ENCODE results near the gene GRIK2. TPM values are rescaled to one million over a fixed set of nuclear protein-coding genes. Genes with fewer than 3 reads are reported as not detected.

GRIK2 gene
- total RNA-seq, 1 experiment from 2014 or later = 0.55 TPM

DNA sequence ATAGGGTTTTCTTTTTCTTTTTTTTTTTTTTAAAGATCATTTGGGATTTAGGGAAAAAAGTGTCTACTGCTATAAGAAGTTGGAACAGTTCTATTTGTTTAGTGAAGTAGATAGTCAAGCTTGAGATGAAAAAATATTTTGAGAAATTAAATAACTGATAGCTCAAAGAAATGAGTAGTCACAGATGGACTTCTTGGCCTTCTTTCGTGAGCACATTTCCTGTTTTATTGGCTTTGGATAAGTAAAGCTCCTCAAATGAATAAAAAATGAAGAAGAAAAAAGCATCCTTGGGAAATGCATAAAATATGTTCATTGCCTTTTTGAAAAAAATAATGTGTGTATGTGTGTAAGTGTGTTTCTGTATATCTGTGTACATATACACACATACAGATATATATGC is 515.9 kb downstream of the GRIK2 start:
- Histone ChIP-seq H4K20me1 (ENCODE audit: low read length) (no peaks in the 10 kb centered on the region), H3K36me3 (ENCODE audit: low read depth, low read length) (no peaks in the 10 kb centered on the region), H3K27ac (ENCODE audit: low read length) (no peak overlapping the region), H3K27me3 (ENCODE audit: low read length) (no peaks in the 10 kb centered on the region), H3K4me1 (ENCODE audit: insufficient read depth, low read length) (no peaks in the 10 kb centered on the region), H3K4me3 (ENCODE audit: low read length) (no peak overlapping the region), H3K9me2 (replicated peaks; ENCODE audit: low read length) (no peaks in the 10 kb centered on the region), H3K79me2 (ENCODE audit: low read length) (no peaks in the 10 kb centered on the region), H3K9me3 (ENCODE audit: low read length) (no peaks in the 10 kb centered on the region), H3K4me2 (ENCODE audit: low read length) (no peak overlapping the region), H3K9ac (ENCODE audit: low read length) (no peak overlapping the region), H3F3A (ENCODE audit: low read length, unreplicated experiment) (no peaks in the 10 kb centered on the region), H2AFZ (ENCODE audit: low read length) (no peak overlapping the region)
- BruUV-seq (replicated peaks) = no TSS peak
- intact Hi-C loops (cut with micrococcal nuclease) = no loop called here
- POLR2A ChIA-PET (ENCODE audit: unreplicated experiment) = no interaction called here
- no peak for ATAC-seq
- TF ChIP-seq EZH2 (IDR thresholded peaks at IDR 0.05; ENCODE audit: low read length, unreplicated experiment) = no peak
- TF ChIP-seq, protein P1, sequence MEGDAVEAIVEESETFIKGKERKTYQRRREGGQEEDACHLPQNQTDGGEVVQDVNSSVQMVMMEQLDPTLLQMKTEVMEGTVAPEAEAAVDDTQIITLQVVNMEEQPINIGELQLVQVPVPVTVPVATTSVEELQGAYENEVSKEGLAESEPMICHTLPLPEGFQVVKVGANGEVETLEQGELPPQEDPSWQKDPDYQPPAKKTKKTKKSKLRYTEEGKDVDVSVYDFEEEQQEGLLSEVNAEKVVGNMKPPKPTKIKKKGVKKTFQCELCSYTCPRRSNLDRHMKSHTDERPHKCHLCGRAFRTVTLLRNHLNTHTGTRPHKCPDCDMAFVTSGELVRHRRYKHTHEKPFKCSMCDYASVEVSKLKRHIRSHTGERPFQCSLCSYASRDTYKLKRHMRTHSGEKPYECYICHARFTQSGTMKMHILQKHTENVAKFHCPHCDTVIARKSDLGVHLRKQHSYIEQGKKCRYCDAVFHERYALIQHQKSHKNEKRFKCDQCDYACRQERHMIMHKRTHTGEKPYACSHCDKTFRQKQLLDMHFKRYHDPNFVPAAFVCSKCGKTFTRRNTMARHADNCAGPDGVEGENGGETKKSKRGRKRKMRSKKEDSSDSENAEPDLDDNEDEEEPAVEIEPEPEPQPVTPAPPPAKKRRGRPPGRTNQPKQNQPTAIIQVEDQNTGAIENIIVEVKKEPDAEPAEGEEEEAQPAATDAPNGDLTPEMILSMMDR (conservative IDR thresholded peaks at IDR 0.05; ENCODE audit: low read depth, low read length) = no peak
- CTCF ChIA-PET = no interaction called here
- no peak for DNase-seq

DNA sequence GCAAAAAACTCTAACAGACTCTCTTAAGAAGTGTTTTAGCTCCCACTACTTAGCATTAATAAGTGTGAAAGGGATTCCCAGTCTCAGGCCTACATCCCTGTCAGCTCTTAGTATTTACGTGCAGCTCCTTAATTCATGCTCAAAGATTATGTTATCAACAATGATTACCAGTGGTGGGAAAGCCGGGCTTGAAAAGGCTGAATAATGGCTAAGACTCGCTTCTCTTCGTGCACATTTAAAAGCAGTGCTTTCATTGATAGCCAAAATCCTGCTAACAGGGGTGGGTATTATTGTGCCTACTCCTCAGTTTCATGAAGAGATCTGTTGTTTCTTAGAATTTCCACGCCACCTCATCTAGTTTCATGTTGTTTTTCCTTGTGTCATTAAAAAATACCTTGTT is 518.8 kb downstream of the GRIK2 start:
- Histone ChIP-seq H3K4me3 (ENCODE audit: low read length) (no peak overlapping the region), H3K27ac (ENCODE audit: low read length) (no peak overlapping the region), H3K9me3 (ENCODE audit: low read length) (no peaks in the 10 kb centered on the region), H3K27me3 (ENCODE audit: low read length) (no peaks in the 10 kb centered on the region), H3F3A (ENCODE audit: low read length, unreplicated experiment) (no peaks in the 10 kb centered on the region), H3K79me2 (ENCODE audit: low read length) (no peaks in the 10 kb centered on the region), H4K20me1 (ENCODE audit: low read length) (no peaks in the 10 kb centered on the region), H3K36me3 (ENCODE audit: low read depth, low read length) (no peaks in the 10 kb centered on the region), H2AFZ (ENCODE audit: low read length) (no peak overlapping the region), H3K9me2 (replicated peaks; ENCODE audit: low read length) (no peaks in the 10 kb centered on the region), H3K4me1 (ENCODE audit: insufficient read depth, low read length) (no peaks in the 10 kb centered on the region), H3K4me2 (ENCODE audit: low read length) (no peak overlapping the region), H3K9ac (ENCODE audit: low read length) (no peak overlapping the region)
- intact Hi-C loops (cut with micrococcal nuclease) = no loop called here
- CTCF ChIA-PET = no interaction called here
- POLR2A ChIA-PET (ENCODE audit: unreplicated experiment) = no interaction called here
- ATAC-seq (no peak), DNase-seq (no peak)
- BruUV-seq (replicated peaks) = no TSS peak
- TF ChIP-seq EZH2 (IDR thresholded peaks at IDR 0.05; ENCODE audit: low read length, unreplicated experiment) (no peak), EZH2phosphoT487 (IDR thresholded peaks at IDR 0.05; ENCODE audit: borderline replicate concordance, low read length) (no peak)
- TF ChIP-seq, protein P1 (conservative IDR thresholded peaks at IDR 0.05; ENCODE audit: low read depth, low read length) = no peak

DNA sequence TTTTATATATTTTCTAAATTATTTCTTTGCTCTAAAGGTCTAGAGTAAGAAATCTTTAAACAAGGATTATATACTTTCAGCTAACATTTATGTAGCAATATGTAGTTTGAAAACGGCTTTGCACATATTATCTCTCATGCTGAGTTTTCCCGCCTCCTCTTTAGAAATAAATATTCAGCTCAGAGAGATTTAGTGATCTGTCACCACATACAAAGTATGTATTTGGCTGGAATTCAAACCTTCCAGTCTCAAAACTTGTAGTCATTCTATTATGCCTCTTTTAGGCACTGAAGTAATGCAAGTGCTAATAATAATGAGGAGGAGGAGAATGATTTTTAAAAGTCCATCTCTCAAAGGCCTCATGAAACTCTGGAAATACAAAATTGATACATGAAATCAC is 525.0 kb downstream of the GRIK2 start:
- BruUV-seq (replicated peaks) = no TSS peak

More for the DNA sequence above, 525.0 kb downstream of the GRIK2 start:
- Histone ChIP-seq H3K27me3 (ENCODE audit: low read length) (no peaks in the 10 kb centered on the region), H3F3A (ENCODE audit: low read length, unreplicated experiment) (no peaks in the 10 kb centered on the region), H3K27ac (ENCODE audit: low read length) (no peak overlapping the region), H3K4me3 (ENCODE audit: low read length) (no peak overlapping the region), H3K79me2 (ENCODE audit: low read length) (no peaks in the 10 kb centered on the region), H4K20me1 (ENCODE audit: low read length) (no peaks in the 10 kb centered on the region), H3K36me3 (ENCODE audit: low read depth, low read length) (no peaks in the 10 kb centered on the region), H3K9ac (ENCODE audit: low read length) (no peak overlapping the region), H3K4me1 (ENCODE audit: insufficient read depth, low read length) (no peaks in the 10 kb centered on the region), H3K9me2 (replicated peaks; ENCODE audit: low read length) (no peaks in the 10 kb centered on the region), H3K4me2 (ENCODE audit: low read length) (no peak overlapping the region), H3K9me3 (ENCODE audit: low read length) (no peaks in the 10 kb centered on the region), H2AFZ (ENCODE audit: low read length) (no peak overlapping the region)
- DNase-seq = no peak
- TF ChIP-seq EZH2 (IDR thresholded peaks at IDR 0.05; ENCODE audit: low read length, unreplicated experiment) (no peak), EZH2phosphoT487 (IDR thresholded peaks at IDR 0.05; ENCODE audit: borderline replicate concordance, low read length) (no peak)
- TF ChIP-seq, protein P1 (conservative IDR thresholded peaks at IDR 0.05; ENCODE audit: low read depth, low read length) = no peak
- intact Hi-C loops (cut with micrococcal nuclease) = no loop called here
- ATAC-seq = no peak
- ChIA-PET POLR2A (ENCODE audit: unreplicated experiment) (no interaction called here), CTCF (no interaction called here)
